NCI-H1930 (cell line): ENCODE data around the gene TMPRSS13.

Experiments
- DNase-seq, 2 experiments: peaks; one replicate each; lab custom pipeline; 2025; lab: John Stamatoyannopoulos, UW

TMPRSS13 gene

GRCh38 chr11:117888139-117888566, 41.0 kb downstream of the TMPRSS13 start:
- DNase-seq, result no peak

DNA sequence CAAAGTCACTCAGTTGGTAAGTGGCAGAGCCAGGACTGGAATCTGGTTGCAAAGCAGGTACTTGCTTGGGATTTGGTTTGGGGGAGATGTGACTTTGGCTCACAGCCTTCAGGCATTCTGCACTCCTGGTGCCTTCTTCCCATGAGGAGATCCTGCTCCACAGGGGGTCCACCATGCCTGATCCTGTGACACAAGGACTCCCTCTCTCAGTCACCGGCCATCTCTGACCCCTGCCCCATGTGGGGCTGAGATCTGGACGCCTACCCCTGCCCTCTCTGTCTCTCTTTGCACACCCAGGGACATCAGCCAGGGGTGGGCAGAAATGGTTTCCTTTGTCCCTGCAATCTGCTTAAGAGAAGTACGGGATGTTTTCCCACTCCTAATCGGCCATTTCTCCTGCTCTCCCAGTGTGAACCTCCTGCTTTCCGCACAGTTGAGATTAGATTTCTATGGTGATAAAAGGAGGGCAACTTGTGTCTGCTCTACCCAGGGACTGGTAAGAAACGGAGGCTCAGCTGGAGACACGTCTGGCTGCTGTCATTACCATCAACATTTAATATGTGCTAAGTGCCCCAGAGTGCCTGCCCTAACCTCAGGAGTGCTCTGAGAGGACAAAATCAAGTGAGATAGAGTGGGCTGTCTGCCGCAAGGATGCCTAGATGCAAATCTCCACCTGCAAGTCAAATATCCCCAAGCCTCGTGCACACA, 41.6 kb downstream of the TMPRSS13 start:
- DNase-seq, result no peak

- no peak for DNase-seq
These were observed 43.4 kb downstream of the TMPRSS13 start for GRCh38 chr11:117885777-117886176.

GRCh38 chr11:117884994-117885393, 44.2 kb downstream of the TMPRSS13 start:
- no peak for DNase-seq

GRCh38 chr11:117883063-117883462, 46.1 kb downstream of the TMPRSS13 start:
- no peak for DNase-seq

DNA sequence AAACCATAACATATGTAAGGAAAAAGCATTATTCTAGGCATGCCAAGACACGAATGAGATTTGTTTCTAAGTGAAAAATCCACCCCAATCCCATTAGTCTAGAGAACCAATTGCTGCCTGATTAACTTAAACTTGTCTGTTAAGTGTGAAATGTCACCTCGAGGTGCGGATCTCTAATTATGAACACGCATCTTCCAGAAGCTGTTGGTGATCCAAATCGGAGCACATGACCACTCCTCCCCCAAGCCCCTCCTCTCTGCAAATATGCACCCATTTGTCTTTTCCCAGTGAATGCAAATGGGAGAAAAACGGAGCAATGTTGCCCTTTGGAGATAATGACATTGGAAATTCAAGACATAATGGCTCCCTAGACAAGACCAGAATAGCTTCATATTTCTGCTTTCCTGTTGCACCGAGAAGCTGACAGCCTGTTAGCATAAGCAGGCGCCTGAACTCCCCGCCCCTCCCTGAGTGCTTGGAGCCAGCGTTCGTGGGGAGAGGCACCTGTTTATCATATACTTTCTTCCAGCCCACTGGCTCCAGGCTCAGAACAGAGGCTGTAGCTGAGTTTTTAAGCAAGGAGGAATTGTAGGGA, 46.8 kb downstream of the TMPRSS13 start:
- no peak for DNase-seq

DNA sequence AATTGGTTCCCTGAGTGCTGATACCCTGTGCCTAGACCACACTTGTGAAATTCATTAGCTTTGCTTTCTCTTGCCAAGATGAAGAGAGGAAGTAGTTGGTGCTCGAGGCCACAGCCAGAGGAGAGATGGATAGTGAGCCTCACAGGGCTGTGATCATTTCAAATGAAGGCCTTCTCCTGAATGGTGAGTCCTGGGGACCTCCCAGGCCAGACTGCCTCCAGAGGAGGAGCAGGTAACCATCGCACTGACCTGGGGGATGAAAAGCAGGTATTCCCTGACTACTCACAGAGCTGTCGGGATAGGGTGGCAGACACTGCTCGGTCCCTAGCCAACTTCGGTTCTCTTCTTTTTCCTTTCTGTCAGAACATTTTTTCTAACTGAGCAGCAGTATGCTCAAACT, 48.0 kb downstream of the TMPRSS13 start:
- no peak for DNase-seq

DNA sequence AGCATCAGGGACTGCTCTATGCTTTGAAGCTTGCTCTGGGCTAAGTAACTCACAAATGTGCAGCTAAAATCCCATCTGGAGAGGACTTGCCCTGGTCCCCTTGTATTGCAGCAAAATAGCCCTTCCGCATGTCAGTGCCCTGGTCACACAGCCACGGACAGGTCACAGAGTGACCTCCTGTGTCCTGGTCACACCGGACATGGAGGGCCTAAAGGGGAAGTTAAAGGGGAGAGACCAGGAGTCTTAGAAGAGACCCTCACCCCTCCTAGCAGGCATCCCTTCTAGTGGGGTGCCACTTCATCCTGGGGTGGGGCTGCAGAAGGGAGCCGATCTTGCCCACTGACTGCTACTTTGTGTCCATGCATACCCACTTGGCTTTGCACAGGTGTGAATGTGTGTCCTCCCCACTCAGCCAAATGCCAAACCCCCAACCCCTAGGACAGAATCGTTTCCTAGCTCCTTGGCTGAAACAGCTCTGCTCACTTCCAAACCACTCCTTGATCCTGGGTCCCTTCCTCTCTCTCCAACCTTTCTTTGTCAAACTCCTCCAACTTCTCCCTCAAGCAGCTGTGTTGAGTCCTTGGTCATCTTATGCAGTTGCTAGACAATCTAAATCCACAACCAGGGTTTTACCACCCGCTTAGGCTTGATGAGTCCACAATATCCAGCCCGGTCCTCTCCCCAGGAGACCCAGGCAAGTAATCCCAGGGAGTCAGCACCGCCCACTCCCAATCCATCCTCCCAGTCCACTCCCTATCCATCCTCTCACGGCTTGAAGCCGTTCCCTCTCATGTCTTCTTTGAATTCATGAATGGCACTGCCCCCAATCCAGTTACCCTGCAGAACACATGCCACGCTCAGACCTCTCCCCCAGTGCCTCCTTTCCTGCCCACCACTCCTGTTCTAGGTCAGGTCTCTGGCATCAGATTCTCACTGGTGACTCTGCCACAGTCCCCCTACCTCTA, 49.4 kb downstream of the TMPRSS13 start:
- DNase-seq, result no peak

DNA sequence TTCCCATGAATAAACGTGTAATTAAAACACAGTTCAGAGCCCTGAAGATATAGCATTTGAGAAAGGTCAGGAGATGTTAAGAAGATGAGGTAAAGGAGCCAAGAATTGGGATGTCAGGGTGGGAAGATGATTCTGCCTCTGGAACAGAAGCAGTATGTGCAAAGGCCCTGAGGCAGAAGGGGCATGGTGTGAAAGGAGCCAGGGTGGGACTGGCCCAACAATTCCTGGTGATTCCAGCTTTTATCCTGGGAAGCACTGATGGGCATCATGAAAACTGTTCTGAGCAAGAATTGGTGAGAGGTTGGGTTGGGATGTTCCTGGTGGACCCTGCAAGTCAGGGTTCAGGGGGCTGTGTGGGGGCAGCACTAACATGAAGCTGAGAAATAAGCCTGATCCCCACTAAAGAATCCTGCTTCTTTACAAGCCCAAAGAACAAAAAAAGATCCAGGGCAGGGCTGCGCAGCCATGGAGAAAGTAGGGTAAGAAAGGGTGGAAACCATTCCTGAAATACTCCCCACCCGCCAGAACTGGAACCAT, 50.2 kb downstream of the TMPRSS13 start:
- DNase-seq, result no peak

DNA sequence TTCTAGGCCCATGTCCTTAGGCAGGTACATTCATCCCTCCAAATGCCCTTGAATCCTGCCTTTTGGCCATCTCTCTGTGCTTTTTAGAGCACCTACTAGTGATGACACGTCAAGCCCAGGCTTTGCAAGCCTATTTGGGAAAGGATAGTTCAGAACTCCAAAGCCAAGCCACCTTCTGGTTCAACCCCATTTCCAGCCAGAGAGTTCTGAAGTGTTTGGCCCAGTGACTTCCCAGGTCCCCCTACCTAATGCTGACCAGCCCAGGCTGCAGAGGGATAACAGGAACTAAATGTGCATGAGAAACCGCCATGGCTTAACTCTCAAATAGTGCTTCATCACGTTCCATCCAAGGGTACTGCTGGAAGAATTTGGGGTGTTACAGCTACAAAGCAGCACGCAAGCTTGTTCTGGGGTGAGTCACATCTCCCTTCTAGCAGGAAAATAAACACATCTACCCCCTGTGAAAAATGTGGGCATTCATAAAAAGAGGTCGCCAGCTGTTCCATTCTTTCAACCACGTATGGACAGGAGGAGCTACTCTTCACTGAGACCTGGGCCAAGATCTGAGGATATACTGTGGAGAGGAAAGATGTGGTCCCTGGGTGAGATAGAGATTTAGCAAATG, 50.8 kb downstream of the TMPRSS13 start:
- DNase-seq, result no peak

- DNase-seq, result no peak
These were observed 52.0 kb downstream of the TMPRSS13 start for GRCh38 chr11:117877120-117877784.

DNA sequence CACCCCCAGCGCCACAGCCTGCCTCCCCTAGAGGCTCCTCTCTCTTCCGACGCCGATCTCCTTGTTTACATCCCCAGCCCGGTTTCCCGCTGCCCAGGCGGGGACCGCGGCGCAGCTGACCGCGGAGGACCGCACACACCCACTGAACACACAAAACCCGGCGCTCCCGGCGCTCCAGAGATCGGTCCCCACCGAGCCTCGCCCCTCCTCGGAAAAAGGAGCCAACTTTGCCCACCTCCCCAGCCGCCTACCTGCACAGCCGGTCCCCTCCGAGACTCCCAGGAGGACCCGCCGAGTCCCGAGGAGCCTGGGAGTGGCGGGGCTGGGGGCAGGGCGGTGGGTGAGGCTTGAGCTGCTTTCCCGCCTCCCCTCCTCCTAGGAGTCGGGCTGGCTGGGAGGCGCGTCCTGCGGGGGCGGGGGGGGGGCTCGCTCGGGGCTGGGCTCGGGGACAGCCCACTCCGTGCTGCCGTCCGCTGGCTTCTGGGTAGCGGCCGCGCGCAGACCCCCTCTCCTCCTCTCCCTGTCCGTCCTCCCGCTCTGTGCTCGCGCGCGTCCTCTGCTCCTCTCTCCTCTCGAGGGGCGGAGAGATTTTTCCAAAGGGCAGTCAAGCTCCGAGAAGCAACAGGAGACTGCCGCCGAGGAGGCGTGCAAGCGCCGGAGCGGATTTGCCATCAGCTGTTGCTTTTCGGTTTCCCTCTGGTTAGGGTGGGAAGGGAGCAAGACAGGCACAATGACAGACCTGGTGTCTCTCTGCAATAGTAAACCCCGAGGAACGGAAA, 52.7 kb downstream of the TMPRSS13 start, which contains the start of gene FXYD6:
TSS of gene FXYD6 (minus strand) at position 318 of the 779 bp plus-strand sequence. CDS start 33,882 bp downstream, outside the sequence.
- DNase-seq, result peak; percentile 17 to 52

DNA sequence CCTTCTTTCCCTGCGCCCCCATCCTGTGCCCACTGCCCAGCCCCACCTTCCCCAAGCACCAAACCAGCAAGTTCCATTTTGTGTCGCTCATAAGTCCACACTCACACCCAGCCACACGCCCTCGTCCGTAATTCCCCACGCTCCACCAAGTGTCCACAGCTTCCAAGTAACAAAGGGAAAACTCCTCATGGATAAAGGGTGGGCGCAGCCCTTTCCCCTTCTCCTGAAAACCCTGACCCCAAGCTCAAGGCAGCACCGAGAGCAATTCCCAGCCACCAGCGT, 53.2 kb downstream of the TMPRSS13 start:
- no peak for DNase-seq

DNA sequence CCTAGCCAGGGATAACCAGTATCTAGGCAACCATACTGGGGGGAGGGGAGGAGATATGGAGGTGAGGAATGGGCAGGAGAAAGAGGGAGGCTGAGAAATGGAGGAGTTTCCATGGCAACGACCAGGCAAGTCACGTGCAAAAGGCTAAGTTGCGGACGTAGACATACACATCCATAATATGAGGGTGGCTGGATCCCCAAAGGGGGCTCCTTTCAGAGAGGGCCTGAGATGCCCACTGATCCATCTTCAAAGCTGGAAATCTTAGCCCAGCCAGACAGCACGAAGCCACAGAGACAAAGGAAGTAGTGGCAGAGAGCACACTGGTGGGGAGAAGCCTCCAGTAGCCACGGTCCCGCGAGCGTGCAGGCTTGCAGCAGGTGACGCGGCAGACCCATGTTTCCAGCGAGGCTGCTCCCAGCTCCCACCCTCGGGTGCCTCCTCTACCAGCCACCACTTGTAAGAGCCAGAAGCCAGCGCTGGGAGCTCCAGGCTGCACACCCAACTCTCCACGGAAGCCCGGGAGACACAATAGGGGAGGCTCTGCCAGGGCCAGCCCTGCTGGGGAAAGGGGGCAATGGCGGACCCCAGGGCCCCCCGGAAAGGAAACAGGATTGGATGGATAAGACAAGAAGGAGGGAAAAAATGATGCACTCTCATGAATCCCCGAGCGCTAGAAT, 53.7 kb downstream of the TMPRSS13 start:
- peak in 1 of 2 experiments; percentile 7 for DNase-seq

- no peak for DNase-seq
These were observed 54.3 kb downstream of the TMPRSS13 start for GRCh38 chr11:117874910-117875381.

DNA sequence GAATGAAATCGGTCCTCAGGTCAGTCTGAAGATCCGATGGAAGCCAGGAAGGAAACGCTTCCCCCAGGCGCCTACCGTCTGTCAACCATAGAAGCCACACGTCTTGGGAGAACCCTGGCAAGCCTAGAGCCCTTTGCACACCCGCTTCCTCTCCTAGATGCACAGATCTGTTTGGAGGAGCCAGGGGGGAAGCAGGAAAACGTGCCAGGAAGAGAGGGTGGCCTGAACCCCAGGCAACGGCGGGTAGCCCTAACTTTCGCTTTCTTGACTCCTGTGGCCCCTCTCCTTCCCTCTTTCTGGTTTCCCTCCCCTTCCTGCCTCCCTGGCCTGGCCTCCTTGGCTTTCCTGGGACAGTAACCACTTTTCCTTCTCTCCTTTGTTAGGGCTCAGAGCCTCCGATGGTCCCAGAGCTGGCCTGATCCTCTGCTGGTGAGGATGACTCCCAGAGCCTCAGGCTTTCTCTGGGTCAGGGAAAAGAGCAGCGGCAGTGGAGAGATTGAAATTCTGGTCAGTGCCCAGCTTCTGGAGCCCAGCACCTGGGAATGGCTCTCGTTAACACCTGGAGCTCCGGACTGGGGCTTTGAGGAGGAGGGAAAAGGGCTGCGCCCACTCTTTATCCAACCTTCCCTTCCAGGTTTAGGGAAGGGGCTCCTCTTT, 54.8 kb downstream of the TMPRSS13 start:
- DNase-seq, result no peak

DNA sequence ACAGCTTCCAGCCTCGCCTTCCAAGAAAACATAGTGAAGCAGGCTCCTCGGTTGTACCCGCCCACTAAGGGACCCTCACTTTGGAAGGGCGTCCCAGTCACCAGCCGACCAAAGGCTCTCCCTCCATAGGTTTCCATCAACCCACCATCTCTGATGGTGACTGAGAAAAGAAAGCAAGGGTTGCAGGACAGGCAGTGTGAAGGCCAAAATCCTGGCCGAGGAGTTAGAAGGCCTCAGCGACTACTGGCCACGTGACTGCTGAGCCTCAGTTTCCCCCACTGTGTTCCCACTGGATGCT, 55.4 kb downstream of the TMPRSS13 start:
- no peak for DNase-seq

GRCh38 chr11:117872975-117873827, 56.0 kb downstream of the TMPRSS13 start:
- no peak for DNase-seq
